Glutamatergic neuron (in vitro differentiated cells): ENCODE results near the gene CCBE1. TPM values are rescaled to one million over a fixed set of nuclear protein-coding genes. Genes with fewer than 3 reads are reported as not detected.

ENCODE experiments used
- DNase-seq: peaks from one replicate; pipeline ENCODE4 v3.0.0; 2022
- H3K27ac Mint-ChIP-seq: one replicate; pipeline ENCODE4 v1.8.0; 2020; ENCODE audit warnings: mild to moderate bottlenecking, mixed read lengths, inconsistent platforms; ENCODE audit not compliant: unreplicated experiment
- H3K27me3 Mint-ChIP-seq: one replicate; pipeline ENCODE4 v1.8.0; 2020; ENCODE audit warnings: mild to moderate bottlenecking, moderate library complexity, mixed read lengths, inconsistent platforms; ENCODE audit not compliant: unreplicated experiment
- H3K36me3 Mint-ChIP-seq: one replicate; pipeline ENCODE4 v1.8.0; 2020; ENCODE audit warnings: mild to moderate bottlenecking, mixed read lengths, inconsistent platforms; ENCODE audit not compliant: unreplicated experiment
- H3K4me1 Mint-ChIP-seq: one replicate; pipeline ENCODE4 v1.8.0; 2020; ENCODE audit warnings: mild to moderate bottlenecking, low read depth, mixed read lengths, inconsistent platforms; ENCODE audit not compliant: unreplicated experiment
- H3K4me3 Mint-ChIP-seq: one replicate; pipeline ENCODE4 v1.8.0; 2020; ENCODE audit warnings: mild to moderate bottlenecking, mixed read lengths, inconsistent platforms; ENCODE audit not compliant: unreplicated experiment
- H3K9me3 Mint-ChIP-seq: one replicate; pipeline ENCODE4 v1.8.0; 2020; ENCODE audit warnings: mild to moderate bottlenecking, moderate library complexity, mixed read lengths, inconsistent platforms; ENCODE audit not compliant: unreplicated experiment
- total RNA-seq: library from RNA; stranded (reverse); fragmentation: NEBNext Ultra II Directional; extraction: Animal tissue kit (Norgen Biotek cat#: 25700); gene quantifications from one replicate; pipeline ENCODE4 v1.2.1, GENCODE V29; 2021; ENCODE audit not compliant: unreplicated experiment
- TF ChIP-seq, protein P1 (sequence below): fragments of 200-600 bp; sonication (generic); IDR thresholded peaks from one replicate; pipeline ENCODE4 v1.5.0; 2021; ENCODE audit not compliant: partially characterized antibody, unreplicated experiment

Gene CCBE1
- total RNA-seq, 1 donor from 2014 or later: 0.81 TPM

DNA sequence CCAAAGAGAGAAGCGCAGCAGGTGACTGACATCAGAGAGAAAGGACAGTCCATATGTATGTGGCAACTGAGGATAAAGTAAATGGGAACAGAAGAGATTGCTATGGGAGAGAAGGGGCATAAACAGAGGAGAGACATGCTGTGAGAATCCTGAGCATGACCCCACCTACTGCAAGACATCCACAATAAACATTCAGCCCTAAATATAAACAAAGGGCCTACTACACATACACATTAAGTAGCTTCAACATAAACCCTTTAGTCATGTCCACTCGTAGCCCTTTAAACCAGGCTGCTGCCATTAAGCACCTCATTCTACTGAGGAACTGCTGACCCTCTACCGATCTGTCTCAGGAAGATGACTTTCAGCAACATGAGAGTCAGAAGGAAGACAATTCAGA is 32.9 kb downstream of the CCBE1 start:
- Mint-ChIP-seq H3K4me3 (no peak overlapping the region), H3K36me3 (no peaks in the 10 kb centered on the region), H3K27ac (no peak overlapping the region), H3K9me3 (peaks cover 2% of the 10 kb centered on the region), H3K27me3 (no peaks in the 10 kb centered on the region), H3K4me1 (peaks cover 3% of the 10 kb centered on the region)
- no peak for DNase-seq
- TF ChIP-seq, protein P1, sequence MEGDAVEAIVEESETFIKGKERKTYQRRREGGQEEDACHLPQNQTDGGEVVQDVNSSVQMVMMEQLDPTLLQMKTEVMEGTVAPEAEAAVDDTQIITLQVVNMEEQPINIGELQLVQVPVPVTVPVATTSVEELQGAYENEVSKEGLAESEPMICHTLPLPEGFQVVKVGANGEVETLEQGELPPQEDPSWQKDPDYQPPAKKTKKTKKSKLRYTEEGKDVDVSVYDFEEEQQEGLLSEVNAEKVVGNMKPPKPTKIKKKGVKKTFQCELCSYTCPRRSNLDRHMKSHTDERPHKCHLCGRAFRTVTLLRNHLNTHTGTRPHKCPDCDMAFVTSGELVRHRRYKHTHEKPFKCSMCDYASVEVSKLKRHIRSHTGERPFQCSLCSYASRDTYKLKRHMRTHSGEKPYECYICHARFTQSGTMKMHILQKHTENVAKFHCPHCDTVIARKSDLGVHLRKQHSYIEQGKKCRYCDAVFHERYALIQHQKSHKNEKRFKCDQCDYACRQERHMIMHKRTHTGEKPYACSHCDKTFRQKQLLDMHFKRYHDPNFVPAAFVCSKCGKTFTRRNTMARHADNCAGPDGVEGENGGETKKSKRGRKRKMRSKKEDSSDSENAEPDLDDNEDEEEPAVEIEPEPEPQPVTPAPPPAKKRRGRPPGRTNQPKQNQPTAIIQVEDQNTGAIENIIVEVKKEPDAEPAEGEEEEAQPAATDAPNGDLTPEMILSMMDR: no peak

DNA sequence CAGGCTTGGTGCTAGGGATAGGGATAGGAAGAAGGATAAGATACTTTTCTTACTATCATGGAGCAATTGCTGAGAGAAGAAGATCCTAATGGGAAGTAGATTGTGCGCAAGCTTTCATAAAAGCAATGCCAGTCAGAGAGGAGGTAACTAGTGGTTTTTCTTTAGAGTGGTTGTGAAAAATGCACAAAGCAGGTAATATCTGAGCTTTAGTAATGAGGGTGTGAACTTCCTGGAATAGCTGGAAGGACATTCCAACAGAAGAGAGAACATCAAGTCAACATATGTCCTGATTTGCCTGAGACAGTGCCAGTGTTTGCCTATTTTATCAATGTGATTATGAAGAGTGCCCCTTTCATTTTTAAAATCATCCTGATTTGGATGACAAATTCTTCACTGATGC is 34.1 kb downstream of the CCBE1 start:
- Mint-ChIP-seq H3K27ac (no peak overlapping the region), H3K4me3 (no peak overlapping the region), H3K9me3 (peaks cover 2% of the 10 kb centered on the region), H3K27me3 (no peaks in the 10 kb centered on the region), H3K36me3 (no peaks in the 10 kb centered on the region), H3K4me1 (peaks cover 3% of the 10 kb centered on the region)
- no peak for DNase-seq
- TF ChIP-seq, protein P1: no peak

DNA sequence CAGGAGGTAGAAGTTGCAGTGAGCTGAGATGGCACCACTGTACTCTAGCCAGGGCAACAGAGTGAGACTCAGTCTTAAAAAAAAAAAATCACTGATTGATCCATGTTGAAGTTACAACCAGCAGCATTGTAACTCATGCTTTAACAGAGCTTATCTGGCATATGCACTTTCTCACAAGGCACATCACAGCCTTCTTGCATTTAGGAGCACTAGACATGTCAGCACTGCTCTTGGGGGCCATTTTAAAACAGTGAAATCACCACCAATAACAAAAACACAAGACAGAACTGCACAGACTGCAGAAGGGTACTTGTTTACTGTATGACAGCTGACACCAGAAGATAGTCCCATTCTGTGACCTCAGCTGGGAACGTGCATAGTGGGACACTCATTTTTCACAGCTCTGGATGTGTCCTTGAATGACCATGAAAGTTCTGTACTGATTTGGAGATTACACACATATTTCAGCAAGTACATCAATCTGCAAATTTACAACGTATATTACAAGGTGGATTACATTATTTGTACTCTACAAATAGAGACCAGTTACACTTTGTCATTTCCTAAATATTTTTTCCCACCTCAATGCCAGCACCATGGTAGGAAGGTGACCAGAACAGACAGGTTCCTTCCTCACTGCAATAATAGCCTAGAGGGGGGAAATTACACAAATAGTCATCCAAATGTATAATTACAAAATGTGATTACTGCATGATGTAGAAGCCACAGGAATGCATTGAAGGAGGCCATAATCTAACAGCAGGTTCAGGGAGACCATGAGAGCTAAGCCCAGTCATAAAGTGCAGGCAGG is 35.1 kb downstream of the CCBE1 start:
- H3K27ac Mint-ChIP-seq: no peak overlapping the region
- H3K9me3 Mint-ChIP-seq: peaks cover 2% of the 10 kb centered on the region
- H3K27me3 Mint-ChIP-seq: peaks cover 3% of the 10 kb centered on the region
- no peak for DNase-seq
- no peak overlapping the region for H3K4me3 Mint-ChIP-seq
- H3K4me1 Mint-ChIP-seq: peaks cover 3% of the 10 kb centered on the region
- no peaks in the 10 kb centered on the region for H3K36me3 Mint-ChIP-seq
- TF ChIP-seq, protein P1: no peak

DNA sequence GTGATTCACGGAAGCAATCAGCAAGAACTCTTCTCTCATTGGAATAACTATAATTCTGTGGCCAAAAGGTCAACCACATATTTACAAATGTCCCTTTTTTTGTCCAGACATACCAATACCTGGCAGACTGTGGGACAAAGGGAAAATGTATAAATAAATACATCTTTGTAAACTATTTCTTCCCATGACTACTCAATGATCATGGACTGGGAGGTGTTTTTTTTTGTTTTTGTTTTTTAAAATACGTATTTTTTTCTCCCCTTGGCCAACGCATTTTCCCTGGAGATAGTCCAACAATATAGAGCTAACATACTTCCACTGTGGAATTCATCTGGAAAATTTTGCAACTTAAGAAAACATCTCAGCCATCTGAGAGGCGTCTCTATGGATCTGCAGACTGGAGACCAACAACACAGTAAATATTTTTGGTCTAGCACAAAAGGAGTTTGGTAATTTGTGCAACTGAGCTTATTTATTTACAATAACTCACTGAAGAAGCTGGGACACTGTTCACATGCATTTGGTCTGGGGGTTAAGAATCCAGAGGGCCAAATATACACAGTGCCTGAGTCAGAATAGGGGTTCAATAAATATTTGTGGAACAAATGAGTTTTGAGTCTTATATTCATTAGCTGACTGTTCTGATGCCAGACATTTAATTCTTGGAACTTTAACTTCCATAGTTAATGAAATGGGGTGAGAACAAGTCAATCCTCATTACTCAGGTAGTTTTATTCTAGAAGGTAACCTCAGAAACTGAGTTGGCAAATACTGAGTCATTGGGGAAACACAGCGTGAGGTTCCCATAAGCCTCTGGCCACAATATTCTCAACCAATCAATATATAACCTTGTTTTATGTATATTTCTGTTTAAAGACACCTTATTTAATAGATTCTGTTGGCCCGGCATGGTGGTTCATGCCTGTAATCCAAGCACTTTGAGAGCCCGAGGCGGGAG is 36.2 kb downstream of the CCBE1 start:
- Mint-ChIP-seq H3K9me3 (peaks cover 2% of the 10 kb centered on the region), H3K27me3 (peaks cover 3% of the 10 kb centered on the region), H3K27ac (no peak overlapping the region), H3K4me1 (peaks cover 3% of the 10 kb centered on the region), H3K36me3 (no peaks in the 10 kb centered on the region), H3K4me3 (no peak overlapping the region)
- TF ChIP-seq, protein P1: no peak
- DNase-seq: no peak

DNA sequence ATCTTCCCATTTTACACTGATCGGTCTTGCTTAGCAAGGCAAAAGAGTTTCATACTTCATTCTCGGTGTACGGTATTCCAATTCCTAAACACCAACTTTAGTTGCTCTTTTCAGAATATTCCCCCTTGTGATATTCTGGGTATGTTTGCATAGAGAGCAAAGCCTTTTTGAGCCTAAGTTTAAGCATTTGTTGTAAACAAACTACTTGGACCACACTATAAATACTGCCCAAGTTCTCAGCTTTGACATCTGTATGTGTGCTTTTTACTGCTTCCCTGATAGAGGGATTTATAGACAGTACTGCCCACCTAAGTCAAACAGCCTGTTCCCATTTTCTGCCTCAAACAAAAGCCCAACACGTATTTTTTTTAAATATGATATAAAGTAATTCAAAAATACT is 36.9 kb downstream of the CCBE1 start:
- H3K27ac Mint-ChIP-seq: no peak overlapping the region
- H3K27me3 Mint-ChIP-seq: peaks cover 3% of the 10 kb centered on the region
- TF ChIP-seq, protein P1: no peak
- peaks cover 2% of the 10 kb centered on the region for H3K9me3 Mint-ChIP-seq
- H3K36me3 Mint-ChIP-seq: no peaks in the 10 kb centered on the region
- no peaks in the 10 kb centered on the region for H3K4me1 Mint-ChIP-seq
- no peak for DNase-seq
- H3K4me3 Mint-ChIP-seq: no peak overlapping the region
